ENCODE data around the gene POLR2I. TPM values are rescaled to one million over a fixed set of nuclear protein-coding genes. Genes with fewer than 3 reads are reported as not detected.

Gene POLR2I
- total RNA-seq, 2 experiments from 2014 or later, result 68.4 to 76.5 TPM

DNA sequence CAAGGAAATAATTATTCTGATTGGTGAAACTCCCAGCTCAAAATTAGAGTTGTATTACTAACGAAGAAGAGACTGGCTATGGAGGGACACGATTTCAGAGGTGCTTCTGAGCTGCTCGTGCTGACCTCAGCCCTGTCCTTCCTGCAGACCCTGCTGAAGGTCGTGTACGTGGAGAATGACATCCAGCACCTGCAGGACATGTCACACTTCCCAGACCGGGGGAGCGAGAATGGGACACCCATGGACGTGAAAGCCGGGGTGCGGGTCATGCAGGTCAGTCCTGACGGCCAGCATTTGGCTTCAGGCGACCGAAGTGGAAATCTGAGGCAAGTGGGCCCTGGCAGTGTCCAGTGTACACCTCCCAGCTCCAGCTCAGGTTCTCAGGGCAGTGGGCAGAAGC is 31.8 kb downstream of the POLR2I start:
- no peaks in the 10 kb centered on the region for H3K4me1 Mint-ChIP-seq (ENCODE audit: low read depth)
- CTCF ChIA-PET, result no interaction called here
- no peak overlapping the region for H3K27ac Mint-ChIP-seq
- TF ChIP-seq CTCF (IDR thresholded peaks at IDR 0.05), result no peak
- ATAC-seq, result no peak
- POLR2A ChIA-PET, result interaction anchor here (1.2 to 1.4 kb wide), 2 partner anchors 13 to 101 kb away, joined by 3 to 4 read pairs; no protein-coding TSS in a partner anchor
- H3K27me3 Mint-ChIP-seq, result no peaks in the 10 kb centered on the region
- DNase-seq, result no peak
- no peak overlapping the region for H3K4me3 Mint-ChIP-seq
- intact Hi-C loops (cut with micrococcal nuclease), result no loop called here
- peaks cover 54% of the 10 kb centered on the region for H3K36me3 Mint-ChIP-seq (ENCODE audit: low read depth)
- H3K9me3 Mint-ChIP-seq, result no peaks in the 10 kb centered on the region

DNA sequence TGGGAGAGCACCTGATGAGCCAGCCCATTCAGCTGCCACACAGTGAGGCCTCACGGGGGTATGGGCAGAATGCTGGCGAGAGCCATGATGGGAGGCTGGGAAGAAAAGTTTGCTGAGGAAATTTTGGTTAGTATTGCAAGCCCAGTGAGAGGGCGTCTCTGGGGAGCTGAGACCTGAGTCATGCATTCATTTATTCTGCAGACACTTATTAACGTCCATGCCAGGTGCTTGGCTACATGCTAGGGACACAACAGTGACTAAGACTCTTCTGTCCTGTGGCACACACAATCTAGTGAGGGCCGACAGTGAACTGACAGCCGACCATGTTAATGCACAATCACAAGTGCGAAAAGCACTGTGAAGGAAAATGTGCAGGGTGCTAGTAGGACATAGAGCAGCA is 32.8 kb downstream of the POLR2I start:
- Mint-ChIP-seq H3K27me3 (no peaks in the 10 kb centered on the region), H3K4me1 (ENCODE audit: low read depth) (no peaks in the 10 kb centered on the region), H3K27ac (no peak overlapping the region), H3K36me3 (ENCODE audit: low read depth) (peaks cover 58% of the 10 kb centered on the region), H3K4me3 (no peak overlapping the region), H3K9me3 (no peaks in the 10 kb centered on the region)
- intact Hi-C loops (cut with micrococcal nuclease), result no loop called here
- POLR2A ChIA-PET, result no interaction called here
- CTCF ChIA-PET, result no interaction called here
- no peak for TF ChIP-seq CTCF (IDR thresholded peaks at IDR 0.05)
- no peak for ATAC-seq
- DNase-seq, result no peak

- Mint-ChIP-seq H3K9me3 (no peaks in the 10 kb centered on the region), H3K4me1 (ENCODE audit: low read depth) (no peaks in the 10 kb centered on the region), H3K4me3 (no peak overlapping the region), H3K27ac (no peak overlapping the region), H3K27me3 (no peaks in the 10 kb centered on the region), H3K36me3 (ENCODE audit: low read depth) (peaks cover 58% of the 10 kb centered on the region)
- TF ChIP-seq CTCF (IDR thresholded peaks at IDR 0.05), result no peak
- ChIA-PET CTCF (no interaction called here), POLR2A (no interaction called here)
- intact Hi-C loops (cut with micrococcal nuclease), result no loop called here
- DNase-seq (no peak), ATAC-seq (no peak)
Observed at GRCh38 chr19:36081385-36081784, 33.3 kb downstream of the POLR2I start.

DNA sequence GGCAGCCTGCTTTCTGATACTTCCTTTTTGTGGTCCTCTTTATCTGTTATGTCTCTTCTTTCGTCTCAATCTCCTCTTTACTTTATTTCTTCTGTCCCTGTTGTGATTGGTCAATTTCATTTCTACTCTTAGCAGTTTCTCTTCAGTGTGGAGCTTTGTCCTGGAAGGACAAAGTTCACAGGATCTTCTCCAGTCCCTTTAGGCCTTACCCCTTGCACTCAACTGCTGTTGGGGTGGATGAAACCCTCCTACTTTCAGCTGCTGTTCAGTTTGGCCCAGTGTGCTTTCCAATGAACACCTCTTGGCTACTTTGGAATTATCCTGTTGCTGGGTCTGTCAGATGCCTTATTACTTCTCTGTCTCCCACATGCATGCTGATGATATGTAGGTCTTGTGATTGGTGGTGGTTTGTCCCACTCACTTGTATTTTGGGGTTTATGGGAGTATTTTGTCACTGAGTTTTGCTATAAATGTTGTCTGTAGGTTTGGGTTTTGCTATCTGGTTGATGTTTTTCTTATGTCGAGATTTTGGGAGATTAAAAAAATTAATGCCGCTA is 35.2 kb downstream of the POLR2I start:
- intact Hi-C loops (cut with micrococcal nuclease), result no loop called here
- H3K27ac Mint-ChIP-seq, result no peak overlapping the region
- H3K36me3 Mint-ChIP-seq (ENCODE audit: low read depth), result peaks cover 57% of the 10 kb centered on the region
- no peaks in the 10 kb centered on the region for H3K4me1 Mint-ChIP-seq (ENCODE audit: low read depth)
- no peak overlapping the region for H3K4me3 Mint-ChIP-seq
- ChIA-PET POLR2A (interaction anchor here (0.6 to 0.9 kb wide), 2 partner anchors 21 to 253 kb away, joined by 3 to 4 read pairs; no protein-coding TSS in a partner anchor), CTCF (interaction anchor here (0.9 kb wide), 1 partner anchor 15 kb away, joined by 3 read pairs; no protein-coding TSS in a partner anchor)
- TF ChIP-seq CTCF (IDR thresholded peaks at IDR 0.05), result no peak
- DNase-seq (no peak), ATAC-seq (no peak)
- no peaks in the 10 kb centered on the region for H3K27me3 Mint-ChIP-seq
- no peaks in the 10 kb centered on the region for H3K9me3 Mint-ChIP-seq

- CTCF ChIA-PET, result no interaction called here
- no peak for DNase-seq
- Mint-ChIP-seq H3K9me3 (no peaks in the 10 kb centered on the region), H3K27me3 (no peaks in the 10 kb centered on the region), H3K4me3 (no peak overlapping the region), H3K4me1 (ENCODE audit: low read depth) (no peaks in the 10 kb centered on the region), H3K36me3 (ENCODE audit: low read depth) (peaks cover 45% of the 10 kb centered on the region), H3K27ac (no peak overlapping the region)
- no peak for TF ChIP-seq CTCF (IDR thresholded peaks at IDR 0.05)
- intact Hi-C loops (cut with micrococcal nuclease), result no loop called here
- POLR2A ChIA-PET, result interaction anchor here (1.0 to 1.5 kb wide), 3 partner anchors 12 to 24 kb away, joined by 3 to 6 read pairs (median 6); partner anchors contain the start of gene WDR62
- no peak for ATAC-seq
Observed at GRCh38 chr19:36073121-36073876, 41.4 kb downstream of the POLR2I start.

Measured in activated CD8-positive, alpha-beta T cell treated with anti-CD3 and anti-CD28 coated beads for 36 hours (primary cell).